ENCODE results near the gene DNAJC25.
"Not testable (repeated sequence)": the region's sequence is repeated elsewhere in the genome, so short reads cannot be mapped to it uniquely, and the experiment has no call there.

The DNAJC25 gene

DNA sequence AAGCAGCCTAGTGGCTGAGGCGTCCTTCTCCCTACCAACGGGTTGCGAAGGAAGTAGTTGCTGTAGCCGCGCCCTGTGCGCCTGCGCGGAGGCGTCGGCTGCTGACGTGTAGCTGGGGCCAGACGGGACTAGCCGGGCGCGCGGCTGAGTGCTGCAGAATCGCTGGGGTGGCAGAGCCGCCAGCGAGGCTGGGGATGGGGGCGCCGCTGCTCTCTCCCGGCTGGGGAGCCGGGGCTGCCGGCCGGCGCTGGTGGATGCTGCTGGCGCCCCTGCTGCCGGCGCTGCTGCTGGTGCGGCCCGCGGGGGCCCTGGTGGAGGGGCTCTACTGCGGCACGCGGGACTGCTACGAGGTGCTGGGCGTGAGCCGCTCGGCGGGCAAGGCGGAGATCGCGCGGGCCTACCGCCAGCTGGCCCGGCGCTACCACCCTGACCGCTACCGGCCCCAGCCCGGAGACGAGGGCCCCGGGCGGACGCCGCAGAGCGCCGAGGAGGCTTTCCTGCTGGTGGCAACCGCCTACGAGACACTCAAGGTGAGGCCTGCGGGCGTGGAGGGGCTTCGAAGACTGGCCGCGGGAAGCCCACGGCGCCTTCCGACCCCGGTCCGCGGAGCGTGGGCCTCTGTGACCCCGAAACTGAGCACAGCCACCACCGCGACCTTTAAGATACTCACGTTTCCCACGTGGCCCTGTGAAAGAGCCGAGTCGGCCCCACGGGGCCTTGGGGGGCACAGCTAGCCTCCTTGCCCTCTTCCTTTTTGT lies at the start of gene DNAJC25:
Gene DNAJC25 (plus strand): TSS at position 121 of the 758 bp plus-strand sequence. CDS start 74 bp downstream, at position 195.
- Histone ChIP-seq H3K27ac (peak within 1 kb of the TSS; percentile 81 to 98 (median 92)), H3K4me3 (peak within 1 kb of the TSS; percentile 67 to 100 (median 95))

DNA sequence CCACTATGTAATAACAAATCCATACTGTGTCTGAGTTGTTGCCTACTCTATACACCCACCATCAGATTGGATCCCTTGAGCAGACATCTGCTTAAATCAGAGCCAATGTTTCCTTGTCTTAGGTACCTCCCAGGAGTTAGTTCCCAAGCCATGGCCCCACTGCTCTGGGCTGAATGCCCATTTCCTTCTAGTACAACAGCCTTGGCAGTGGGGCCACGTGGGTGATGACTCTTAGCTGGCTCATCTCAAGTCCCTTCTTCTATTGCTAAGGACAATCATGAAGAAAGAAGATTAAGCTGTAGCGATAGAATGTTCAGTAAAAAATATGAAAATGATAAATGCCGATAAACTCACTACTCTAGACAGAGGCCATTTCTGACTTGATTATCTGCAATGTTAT lies 48.2 kb upstream of the DNAJC25 start:
- H3K27ac ChIP-seq = no peak overlapping the region
- no peak overlapping the region for H3K4me3 ChIP-seq

DNA sequence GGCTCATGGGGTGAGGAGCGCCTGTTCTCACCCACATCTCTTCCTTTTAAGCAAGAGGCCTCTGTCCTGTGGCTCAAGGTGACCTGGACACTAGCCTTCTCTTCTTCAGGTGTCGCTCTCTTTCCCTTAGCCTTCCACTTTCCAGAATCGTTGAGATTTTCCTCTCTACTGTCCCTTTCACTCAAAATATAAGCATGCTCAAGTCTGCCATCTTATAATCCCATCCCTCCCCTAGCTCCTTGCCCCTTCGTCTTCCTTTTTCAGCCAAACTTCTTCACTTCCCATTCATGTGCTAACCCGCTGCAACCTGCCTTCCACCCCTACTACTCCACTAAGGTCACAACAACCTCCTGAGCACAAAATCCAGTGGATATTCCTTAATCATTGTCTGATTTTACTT lies 44.8 kb upstream of the DNAJC25 start:
- H3K27ac ChIP-seq = no peak overlapping the region
- no peak overlapping the region for H3K4me3 ChIP-seq

DNA sequence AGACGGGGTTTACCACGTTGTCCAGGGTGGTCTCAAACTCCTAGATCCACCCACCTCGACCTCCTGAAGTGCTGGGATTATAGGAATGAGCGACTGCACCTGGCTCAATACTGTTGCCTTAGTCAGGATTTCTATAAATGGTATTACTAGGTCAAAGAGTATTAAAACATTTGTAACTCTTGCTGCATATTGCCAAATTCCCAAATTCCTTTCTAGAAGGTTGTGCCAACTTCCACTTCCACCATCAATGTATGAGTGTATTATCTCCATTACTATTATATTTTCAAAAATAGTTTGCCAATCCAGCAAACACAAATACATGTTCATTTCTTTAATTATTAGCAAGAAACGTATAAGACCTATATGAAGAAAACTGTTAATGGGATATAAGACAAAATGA lies 42.3 kb upstream of the DNAJC25 start:
- Histone ChIP-seq H3K27ac (no peak overlapping the region), H3K4me3 (no peak overlapping the region)

DNA sequence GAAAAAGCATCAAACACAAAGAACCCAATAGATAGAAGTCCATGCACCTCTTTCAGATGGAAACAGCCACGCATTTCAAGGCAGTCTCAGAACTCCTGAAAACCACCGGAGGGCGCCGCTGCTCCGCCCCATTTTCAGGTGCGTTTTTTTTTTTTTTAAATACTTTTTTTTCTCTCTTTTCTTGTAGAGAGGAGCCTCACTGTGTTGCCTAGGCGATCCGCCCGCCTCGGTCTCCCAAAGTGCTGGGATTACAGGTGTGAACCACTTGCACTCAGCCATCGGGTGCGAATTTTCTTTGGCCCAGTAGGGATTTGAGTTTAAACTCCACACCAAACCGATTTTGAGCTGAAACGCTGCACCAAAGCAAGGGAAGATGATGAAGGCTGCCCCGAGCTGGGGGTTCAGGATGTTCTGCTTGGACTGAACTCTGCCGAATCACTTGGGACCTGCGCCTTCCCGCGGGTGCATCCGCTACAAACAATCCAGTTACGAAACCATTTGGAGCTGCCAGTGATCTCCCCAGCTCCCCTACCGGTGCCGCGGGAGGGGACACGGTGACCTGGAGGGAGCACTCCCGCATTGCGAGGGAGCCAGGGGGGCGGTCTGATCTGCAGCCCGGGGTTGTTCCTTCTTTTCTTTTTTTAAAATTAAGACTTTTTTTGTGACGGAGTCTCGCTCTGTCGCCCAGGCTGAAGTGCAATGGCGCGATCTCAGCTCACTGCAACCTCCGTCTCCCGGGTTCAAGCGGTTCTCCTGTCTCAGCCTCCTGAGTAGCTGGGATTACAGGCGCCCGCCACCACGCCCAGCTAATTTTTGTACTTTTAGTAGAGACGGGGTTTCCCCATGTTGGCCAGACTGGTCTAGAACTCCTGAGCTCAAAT lies 33.0 kb upstream of the DNAJC25 start:
- Histone ChIP-seq H3K27ac (peak overlapping the region in 18 of 21 experiments; percentile 47 to 92 (median 82)), H3K4me3 (peak overlapping the region; percentile 43 to 84 (median 61))

DNA sequence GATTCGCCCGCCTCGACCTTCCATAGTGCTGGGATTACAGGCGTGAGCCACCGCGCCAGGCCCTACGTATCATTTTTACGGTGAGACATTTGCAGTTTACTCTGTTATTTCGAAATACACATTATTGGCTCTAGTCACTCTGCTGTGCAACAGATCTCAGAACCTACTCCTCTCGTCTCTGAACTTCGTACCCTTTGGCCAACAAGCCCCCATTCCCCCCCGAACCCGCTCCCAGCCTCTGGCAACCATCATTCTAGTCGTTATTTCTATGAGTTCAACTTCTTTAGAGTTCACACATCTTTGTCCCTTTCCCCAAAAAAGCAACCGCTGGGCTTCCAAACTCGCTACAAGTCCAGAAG lies 32.4 kb upstream of the DNAJC25 start:
- H3K27ac ChIP-seq = peak overlapping the region; percentile 26 to 92 (median 82)
- H3K4me3 ChIP-seq = peak overlapping the region; percentile 43 to 84 (median 61)

DNA sequence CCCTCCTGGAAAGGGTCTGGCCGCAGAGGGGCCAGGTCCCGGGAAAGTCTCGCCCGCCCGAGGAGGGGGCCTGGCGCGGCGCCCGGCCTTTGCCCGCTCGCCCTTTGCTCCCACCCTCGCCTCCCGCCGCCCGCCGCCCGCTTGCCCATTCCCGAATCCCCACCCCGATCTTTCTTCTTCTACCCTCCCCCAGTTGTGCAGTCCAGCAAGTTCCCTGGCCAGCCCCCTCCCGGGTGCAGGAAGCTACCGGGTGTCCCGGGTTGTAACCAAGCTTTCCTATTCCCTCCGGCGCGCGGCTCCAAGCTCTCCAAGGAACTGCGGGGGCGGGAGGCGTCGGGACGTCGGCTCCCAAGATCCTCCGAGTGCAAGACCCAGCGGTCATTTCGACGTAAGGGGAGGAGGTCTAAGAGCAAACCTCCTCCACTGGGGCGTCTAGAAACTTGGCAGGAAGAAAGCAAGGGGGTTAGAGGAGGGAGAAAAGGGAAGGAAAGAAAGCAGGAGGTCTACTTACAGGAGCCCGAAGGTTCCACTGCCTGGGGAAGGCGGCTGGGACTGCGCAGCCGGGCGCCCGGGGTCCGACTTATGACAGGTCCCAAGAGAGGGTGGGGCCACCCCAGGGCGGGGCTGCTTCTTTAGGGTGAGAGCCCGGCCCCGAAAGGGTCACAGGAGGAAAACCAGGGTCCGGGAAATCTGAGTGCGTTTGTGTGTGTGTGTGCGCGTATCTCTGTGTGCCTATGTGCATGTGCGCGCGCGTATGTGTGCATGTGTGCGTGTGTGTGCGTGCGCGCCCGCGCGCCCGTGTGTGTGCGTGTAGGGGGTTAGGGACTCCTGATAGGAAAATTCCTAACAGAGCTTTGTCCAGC lies 31.8 kb upstream of the DNAJC25 start, which contains the start of gene PTGR1:
Gene PTGR1 (minus strand): TSS at position 556 of the 863 bp plus-strand sequence. CDS start 2,225 bp downstream, outside the sequence.
- Histone ChIP-seq H3K4me3 (peak within 1 kb of the TSS; percentile 43 to 84 (median 61)), H3K27ac (peak within 1 kb of the TSS; percentile 55 to 92 (median 82))

DNA sequence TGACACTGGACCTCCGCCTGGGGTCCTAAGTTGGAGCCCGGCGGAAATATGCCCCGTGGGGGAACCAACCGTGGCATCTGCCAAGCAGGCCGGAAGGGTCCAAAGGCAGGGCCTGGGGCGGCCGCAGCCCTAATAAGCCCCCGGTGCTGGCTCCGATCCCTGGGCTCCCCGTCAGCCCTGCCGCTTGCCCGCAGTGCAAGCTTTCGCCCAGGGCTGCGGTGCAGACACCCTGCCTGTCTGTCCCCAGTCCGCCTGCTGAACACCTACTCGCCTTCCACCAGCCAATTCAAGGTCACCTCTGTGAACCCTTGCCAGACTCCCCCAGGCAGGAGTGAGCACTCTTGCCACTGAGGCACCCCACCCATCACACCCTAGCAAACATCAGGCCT lies 31.2 kb upstream of the DNAJC25 start:
- Histone ChIP-seq H3K4me3 (peak overlapping the region; percentile 43 to 84 (median 61)), H3K27ac (peak overlapping the region in 20 of 21 experiments; percentile 63 to 92 (median 82))

DNA sequence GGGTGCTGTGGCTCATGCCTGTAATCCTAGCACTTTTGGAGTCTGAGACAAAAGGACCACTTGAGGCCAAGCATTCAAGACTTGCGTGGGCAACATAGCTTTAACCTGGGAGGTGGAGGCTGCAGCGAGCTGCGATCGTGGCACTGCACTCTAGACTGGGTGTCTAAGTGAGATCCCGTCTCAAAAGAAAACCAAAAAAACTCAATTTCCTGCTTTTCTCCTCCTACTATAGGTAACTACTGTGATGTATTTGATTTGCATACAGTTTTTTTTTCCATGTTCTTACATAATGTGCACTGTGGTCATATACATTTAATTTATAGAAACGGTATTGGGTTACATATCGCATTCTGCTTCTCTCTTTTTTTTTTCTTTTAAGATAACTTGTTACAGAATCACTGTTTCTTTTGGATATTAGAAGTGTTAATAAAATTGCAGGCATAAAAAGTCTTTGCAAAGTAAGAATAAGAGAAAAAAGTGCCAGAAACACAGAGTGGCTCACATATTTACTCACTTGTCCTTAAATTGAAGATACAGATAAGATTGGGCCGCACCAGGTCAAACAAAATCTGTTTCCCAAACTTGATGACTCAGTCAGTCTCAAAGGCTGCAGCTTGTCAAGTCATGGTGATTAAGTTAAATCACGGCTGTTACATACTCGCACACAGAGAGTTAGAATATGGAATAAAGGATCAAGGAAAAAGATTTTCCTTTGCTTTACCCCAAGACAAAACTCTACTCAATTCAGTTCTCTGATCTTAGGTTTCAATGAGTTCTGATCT lies 29.7 kb upstream of the DNAJC25 start:
- no peak overlapping the region for H3K27ac ChIP-seq

DNA sequence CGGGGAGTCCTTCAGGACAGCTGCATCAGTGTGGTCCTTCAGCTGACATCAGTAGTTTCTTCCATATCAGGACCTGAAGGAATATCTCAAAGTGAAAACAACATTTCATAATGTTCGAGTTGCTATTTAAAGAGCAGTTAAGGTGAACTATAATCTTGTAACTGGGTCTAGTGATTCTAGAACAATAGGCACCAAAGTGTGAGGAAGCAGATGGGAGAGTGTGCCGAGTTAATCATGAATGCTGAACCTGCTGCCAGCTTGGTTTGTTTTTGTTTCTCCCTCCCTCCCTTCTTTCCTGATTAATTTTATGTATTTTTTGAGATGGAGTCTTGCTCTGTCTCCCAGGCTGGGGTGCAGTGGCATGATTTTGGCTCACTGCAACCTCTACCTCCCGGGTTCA lies 28.1 kb upstream of the DNAJC25 start:
- H3K4me3 ChIP-seq = no peak overlapping the region
- H3K27ac ChIP-seq = no peak overlapping the region

More for the DNA sequence above, 29.7 kb upstream of the DNAJC25 start:
- no peak overlapping the region for H3K4me3 ChIP-seq

DNA sequence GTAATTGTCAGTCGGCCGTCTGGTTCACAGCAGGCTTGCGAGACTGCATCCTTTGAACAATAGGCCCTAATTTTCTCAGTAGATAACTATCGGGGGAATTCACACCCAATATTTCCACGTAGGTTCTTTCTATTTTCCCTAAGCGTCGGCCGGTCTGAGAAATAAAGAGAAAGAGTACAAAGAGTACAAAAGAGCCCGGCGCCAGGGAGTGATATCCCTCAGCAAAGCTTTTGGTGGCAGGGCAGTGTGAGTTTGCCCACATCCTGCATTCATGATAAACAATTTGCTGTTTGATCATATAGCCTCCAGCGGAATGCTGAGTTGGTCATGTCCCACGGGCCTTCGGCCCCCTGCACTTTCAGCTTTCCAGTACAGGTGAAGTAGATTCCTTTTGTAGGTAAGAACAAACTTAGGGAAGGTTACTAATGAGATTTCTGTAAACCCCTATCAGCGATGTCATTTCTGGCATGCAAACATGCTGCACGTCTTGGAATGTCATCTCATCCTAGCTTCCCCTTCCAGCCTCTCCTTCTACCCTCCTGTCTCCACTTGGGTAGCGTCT lies 27.0 kb upstream of the DNAJC25 start:
- Histone ChIP-seq H3K4me3 (no peak overlapping the region), H3K27ac (no peak overlapping the region)

DNA sequence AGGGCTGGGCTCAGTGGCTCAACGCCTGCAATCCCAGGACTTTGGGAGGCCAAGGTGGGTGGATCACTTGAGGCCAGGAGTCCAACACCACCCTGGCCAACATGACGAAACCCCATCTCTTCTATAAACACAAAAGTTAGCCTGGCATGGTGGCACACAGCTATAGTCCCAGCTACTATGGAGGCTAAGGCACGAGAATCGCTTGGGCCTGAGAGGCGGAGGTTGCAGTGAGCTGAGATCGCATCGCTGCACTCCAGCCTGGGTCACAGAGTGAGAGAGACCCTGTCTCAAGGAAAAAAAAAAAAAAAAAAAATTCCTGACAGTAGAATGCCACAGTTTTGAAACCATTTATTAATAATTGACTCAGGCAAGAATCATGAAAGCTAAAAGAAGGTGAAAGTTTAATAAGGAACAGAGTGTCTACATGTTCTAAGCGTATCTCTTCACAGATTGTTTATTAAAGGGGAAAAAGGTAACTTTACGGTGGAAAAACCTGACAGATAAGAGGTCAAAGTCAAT lies 26.0 kb upstream of the DNAJC25 start:
- Histone ChIP-seq H3K27ac (no peak overlapping the region), H3K4me3 (no peak overlapping the region)

DNA sequence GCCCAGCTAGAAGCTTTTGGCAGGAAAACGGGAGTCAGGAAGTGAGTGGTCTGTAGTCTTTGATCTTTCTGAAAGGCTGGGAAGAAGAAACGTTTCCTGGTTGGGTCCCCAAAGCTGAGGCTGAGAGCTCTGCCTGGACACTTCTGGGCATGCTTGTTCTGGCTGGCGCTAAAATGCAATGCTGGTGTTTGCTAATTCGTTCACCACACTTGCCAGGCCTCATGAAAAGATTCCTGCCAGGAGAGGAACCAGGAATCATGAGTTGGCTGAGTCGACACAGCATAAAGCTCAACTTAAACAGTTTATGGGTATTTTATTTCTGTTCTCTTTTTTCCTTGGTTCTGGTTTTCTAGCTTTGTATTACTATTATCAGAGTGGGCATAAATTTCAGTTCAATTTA lies 21.0 kb upstream of the DNAJC25 start:
- no peak overlapping the region for H3K4me3 ChIP-seq
- H3K27ac ChIP-seq = peak overlapping the region in 6 of 21 experiments; percentile 8 to 61 (median 31)

DNA sequence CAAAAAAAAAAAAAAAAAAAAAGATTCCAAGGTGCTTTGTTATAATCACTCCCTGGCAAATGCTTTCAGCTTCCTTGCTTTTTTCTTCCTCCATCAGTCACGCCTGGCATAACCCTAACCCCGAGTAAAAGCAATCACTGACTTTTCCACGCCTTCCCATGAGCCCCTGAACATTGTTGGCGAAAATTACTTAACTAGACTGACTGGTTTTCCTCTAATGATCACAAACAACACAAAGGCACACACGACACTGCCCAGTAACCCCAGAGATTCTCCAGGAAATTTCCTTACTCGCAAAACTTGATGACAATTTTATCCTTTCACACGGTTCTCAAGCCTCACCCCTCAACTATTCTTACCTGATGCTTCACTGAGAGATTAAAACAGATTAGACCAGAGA lies 20.3 kb upstream of the DNAJC25 start:
- Histone ChIP-seq H3K4me3 (no peak overlapping the region), H3K27ac (peak overlapping the region in 3 of 21 experiments; percentile 9 to 61 (median 26))

DNA sequence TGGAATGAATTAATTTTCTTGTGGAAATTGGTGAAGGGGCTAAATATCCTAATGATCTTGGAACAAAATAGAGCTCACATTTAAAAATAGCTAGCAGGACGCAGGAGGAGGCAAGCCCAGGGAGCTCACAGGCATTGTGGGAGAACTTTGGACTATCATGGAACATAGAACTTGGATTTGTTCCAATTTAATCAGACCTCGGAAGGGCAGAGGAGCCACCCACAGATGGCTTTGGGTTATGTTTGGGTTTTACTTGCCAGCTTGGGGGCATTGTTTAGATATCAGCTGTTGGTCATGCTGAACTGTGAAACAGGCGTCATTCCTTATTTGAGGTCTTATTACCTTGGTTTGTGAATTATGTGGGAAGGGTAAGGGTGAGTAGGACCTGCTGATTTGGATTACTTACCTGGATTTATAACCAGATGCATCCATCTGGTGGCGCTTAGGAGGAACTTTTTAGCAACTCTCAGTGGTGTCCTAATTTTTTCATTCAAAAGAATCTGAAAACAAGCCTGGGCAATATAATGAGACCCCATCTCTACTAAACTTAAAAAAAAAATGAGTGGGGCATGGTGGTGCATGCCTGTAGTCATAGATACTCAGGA lies 17.6 kb upstream of the DNAJC25 start:
- H3K27ac ChIP-seq = no peak overlapping the region

DNA sequence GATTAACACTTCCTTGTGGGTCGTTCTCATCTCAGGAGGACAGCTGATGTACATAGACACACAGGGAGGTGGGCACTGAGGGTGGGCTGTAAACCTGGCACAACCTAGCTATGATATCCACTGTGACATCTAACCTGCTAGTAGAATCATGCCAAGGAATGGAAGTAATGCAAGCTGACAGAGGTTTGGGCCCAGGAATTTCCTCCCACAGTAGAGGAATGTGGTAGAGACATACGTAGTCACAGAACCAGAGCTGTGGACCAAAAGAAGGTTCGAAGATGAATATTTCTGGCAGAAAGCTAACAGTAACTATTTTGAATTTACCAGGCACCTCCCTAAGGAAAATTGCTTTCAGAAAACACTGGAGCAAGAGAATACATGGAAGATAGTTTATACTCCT lies 15.2 kb upstream of the DNAJC25 start:
- no peak overlapping the region for H3K27ac ChIP-seq
- no peak overlapping the region for H3K4me3 ChIP-seq

More for the DNA sequence above, 17.6 kb upstream of the DNAJC25 start:
- no peak overlapping the region for H3K4me3 ChIP-seq

DNA sequence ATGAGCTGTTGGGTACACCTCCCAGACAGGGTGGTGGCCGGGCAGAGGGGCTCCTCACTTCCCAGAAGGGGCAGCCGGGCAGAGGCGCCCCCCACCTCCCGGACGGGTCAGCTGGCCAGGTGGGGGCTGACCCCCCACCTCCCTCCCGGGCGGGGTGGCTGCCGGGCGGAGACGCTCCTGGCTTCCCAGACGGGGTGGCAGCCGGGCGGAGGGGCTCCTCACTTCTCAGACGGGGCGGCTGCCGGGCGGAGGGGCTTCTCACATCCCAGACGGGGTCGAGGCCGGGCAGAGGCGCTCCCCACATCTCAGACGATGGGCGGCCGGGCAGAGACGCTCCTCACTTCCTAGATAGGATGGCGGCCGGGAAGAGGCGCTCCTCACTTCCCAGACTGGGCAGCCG lies 13.8 kb upstream of the DNAJC25 start:
- not testable (repeated sequence) for H3K4me3 ChIP-seq, H3K27ac ChIP-seq

DNA sequence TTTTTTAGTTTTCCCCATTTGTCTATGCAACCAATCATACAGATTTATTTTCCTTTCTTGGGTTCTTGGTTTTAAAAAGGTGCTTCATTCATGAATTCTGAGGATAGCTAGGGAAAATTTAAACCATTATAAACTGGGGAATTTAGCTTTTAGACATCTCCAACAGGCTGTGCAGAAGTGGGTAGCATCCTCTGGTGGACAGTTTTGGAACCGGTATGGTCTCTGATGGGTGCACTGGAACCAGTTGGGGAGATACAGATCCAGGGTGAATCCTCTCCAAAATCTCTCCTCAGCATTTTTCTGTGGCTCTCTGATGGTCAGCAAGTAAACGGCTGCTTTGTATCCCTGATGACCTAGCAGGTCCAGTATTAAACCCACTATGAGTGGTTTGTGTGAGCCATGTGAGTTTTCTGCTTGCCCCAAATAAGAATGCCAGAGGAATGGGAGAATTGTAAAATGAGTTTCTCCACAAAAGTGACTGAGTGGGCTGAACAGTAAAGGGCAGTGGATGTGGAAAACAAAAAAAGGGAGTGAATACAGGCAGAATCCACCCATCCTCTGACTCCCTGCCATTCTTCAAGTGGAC lies 9.1 kb upstream of the DNAJC25 start:
- no peak overlapping the region for H3K4me3 ChIP-seq
- H3K27ac ChIP-seq = no peak overlapping the region
